Mesothelial cell of epicardium (in vitro differentiated cells): ENCODE measurements around the gene HSPA8. TPM values are rescaled to one million over a fixed set of nuclear protein-coding genes. Genes with fewer than 3 reads are reported as not detected.
A peak's percentile ranks its signal among the peaks of the same experiment; 100 is the strongest.
"Not testable (repeated sequence)": the region's sequence is repeated elsewhere in the genome, so short reads cannot be mapped to it uniquely, and the experiment has no call there.

ENCODE experiments used
- DNase-seq, 2 experiments: peaks; one replicate each; pipeline ENCODE4 v3.0.0; 2021; ENCODE audit warnings: low spot score in 2 of 2; ENCODE audit not compliant: unreplicated experiment in 2 of 2
- H3K27ac Mint-ChIP-seq: 2 replicates; pipeline ENCODE4 v1.8.0; 2021; ENCODE audit warnings: mixed read lengths
- H3K27me3 Mint-ChIP-seq: 2 replicates; pipeline ENCODE4 v1.8.0; 2021; ENCODE audit warnings: low read depth, mixed read lengths
- H3K36me3 Mint-ChIP-seq: 2 replicates; pipeline ENCODE4 v1.8.0; 2021; ENCODE audit warnings: mixed read lengths
- H3K4me1 Mint-ChIP-seq: 2 replicates; pipeline ENCODE4 v1.8.0; 2021; ENCODE audit warnings: mixed read lengths
- H3K4me3 Mint-ChIP-seq: 2 replicates; pipeline ENCODE4 v1.8.0; 2021; ENCODE audit warnings: mild to moderate bottlenecking, moderate library complexity, mixed read lengths
- H3K9me3 Mint-ChIP-seq: 2 replicates; pipeline ENCODE4 v1.8.0; 2021; ENCODE audit warnings: mixed read lengths
- CTCF ChIP-seq: fragments of 200-600 bp; sonication (generic); IDR thresholded peaks from one replicate; pipeline ENCODE4 v1.5.0; 2021; ENCODE audit warnings: antibody characterized with exemption; ENCODE audit not compliant: unreplicated experiment
- total RNA-seq: library from RNA; stranded (reverse); gene quantifications from 3 replicates; pipeline ENCODE4 v1.2.1, GENCODE V29; 2021

Gene HSPA8
- total RNA-seq, 1 donor from 2014 or later = 714 TPM

GRCh38 chr11:123065621-123066020 is 3.7 kb upstream of the HSPA8 start:
- TF ChIP-seq CTCF = no peak
- Mint-ChIP-seq H3K4me3 (no peak overlapping the region), H3K27me3 (no peaks in the 10 kb centered on the region), H3K27ac (peak overlapping the region; percentile 76), H3K4me1 (peaks cover 45% of the 10 kb centered on the region), H3K9me3 (no peaks in the 10 kb centered on the region), H3K36me3 (peaks cover 9% of the 10 kb centered on the region)
- DNase-seq = no peak

DNA sequence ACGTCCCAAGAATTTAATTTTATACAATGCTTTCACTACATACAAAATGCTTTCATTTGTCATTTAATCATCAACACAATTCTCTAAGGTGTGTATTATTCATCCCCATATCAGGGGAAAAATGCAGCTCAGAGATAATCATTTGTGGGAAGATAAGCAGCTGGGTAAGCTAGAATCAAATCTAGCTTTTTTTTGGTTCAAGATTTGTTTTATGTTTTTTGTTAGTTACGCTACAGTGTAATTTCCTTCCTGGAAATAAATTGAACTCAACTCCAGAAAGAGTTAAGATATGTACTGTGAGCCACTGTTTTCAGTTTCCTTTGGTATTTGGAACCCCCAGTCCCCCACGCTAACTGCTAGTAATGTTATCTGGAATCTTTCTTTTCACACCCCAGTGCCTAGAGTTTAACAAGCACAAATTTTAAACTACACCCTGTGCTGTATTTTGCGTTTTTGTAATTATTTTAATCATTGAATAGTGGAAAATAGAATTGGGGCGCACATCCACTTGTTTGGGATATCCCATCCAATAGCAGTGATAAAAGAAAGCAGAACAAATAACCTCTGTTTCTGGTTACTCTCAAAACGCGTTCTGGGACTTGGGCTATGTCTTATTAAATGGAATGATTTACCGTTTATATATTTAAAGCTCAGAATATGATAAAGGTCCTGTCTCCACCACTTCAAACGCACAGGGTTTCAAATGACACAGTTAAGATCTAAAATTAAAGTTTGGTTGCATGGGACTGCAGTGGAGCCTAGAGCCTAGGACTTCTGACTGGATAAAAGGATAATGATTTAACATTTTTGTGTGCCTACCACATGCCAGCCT is 2.1 kb upstream of the HSPA8 start:
- DNase-seq = no peak
- Mint-ChIP-seq H3K4me1 (peaks cover 51% of the 10 kb centered on the region), H3K36me3 (peaks cover 23% of the 10 kb centered on the region), H3K9me3 (no peaks in the 10 kb centered on the region), H3K4me3 (peak overlapping the region; percentile 93), H3K27ac (peak overlapping the region; percentile 98), H3K27me3 (no peaks in the 10 kb centered on the region)
- no peak for TF ChIP-seq CTCF

GRCh38 chr11:123062892-123063825 is 1.2 kb upstream of the HSPA8 start:
- H3K9me3 Mint-ChIP-seq = no peaks in the 10 kb centered on the region
- H3K27ac Mint-ChIP-seq = peak overlapping the region; percentile 98
- no peaks in the 10 kb centered on the region for H3K27me3 Mint-ChIP-seq
- H3K4me3 Mint-ChIP-seq = peak overlapping the region; percentile 93
- H3K4me1 Mint-ChIP-seq = peaks cover 57% of the 10 kb centered on the region
- DNase-seq = no peak
- peaks cover 29% of the 10 kb centered on the region for H3K36me3 Mint-ChIP-seq
- TF ChIP-seq CTCF = no peak

- peaks cover 36% of the 10 kb centered on the region for H3K36me3 Mint-ChIP-seq
- DNase-seq = peak; percentile 97 to 99
- no peak for TF ChIP-seq CTCF
- no peaks in the 10 kb centered on the region for H3K9me3 Mint-ChIP-seq
- H3K4me1 Mint-ChIP-seq = peaks cover 57% of the 10 kb centered on the region
- H3K27me3 Mint-ChIP-seq = no peaks in the 10 kb centered on the region
- peak overlapping the region; percentile 98 for H3K27ac Mint-ChIP-seq
- peak overlapping the region; percentile 93 for H3K4me3 Mint-ChIP-seq
Observed at GRCh38 chr11:123062158-123062891, 389 bp upstream of the HSPA8 start.

DNA sequence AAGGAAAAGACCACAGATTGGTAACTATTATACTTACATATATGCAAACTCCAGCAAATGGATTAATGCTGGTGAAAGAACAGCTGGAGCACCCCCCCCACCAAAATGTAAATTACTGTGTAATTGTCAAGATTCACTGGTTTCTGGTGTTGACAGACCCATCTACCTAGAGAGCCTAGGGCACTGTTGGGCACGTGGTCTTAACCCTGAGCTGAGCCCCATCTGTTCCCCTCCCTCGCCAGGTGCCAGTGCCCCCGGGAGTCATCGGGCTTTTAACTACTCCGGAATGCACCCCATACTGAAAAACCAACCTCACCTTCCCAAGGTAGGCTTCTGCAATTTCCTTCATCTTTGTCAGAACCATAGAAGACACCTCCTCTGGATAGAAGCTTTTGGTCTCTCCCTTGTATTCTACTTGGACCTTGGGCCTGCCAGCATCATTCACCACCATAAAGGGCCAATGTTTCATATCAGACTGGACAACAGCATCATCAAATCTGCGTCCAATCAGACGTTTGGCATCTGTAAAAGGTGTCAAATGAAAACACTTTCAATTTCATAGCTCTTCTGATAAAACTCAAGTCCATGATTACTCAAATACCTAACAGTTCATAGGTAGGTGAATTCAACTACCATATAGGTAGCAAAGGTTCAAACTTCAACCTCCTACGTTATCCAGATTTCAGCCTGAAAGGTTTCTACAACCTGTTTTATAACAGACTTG is 1.5 kb downstream of the HSPA8 start:
- no peak for DNase-seq
- Mint-ChIP-seq H3K36me3 (peaks cover 45% of the 10 kb centered on the region), H3K9me3 (no peaks in the 10 kb centered on the region), H3K27ac (peak overlapping the region; percentile 82), H3K4me3 (peak overlapping the region; percentile 93), H3K4me1 (peaks cover 53% of the 10 kb centered on the region), H3K27me3 (no peaks in the 10 kb centered on the region)
- TF ChIP-seq CTCF = no peak

- peak overlapping the region; percentile 62 for H3K27ac Mint-ChIP-seq
- DNase-seq, H3K27me3 Mint-ChIP-seq, H3K9me3 Mint-ChIP-seq: not testable (repeated sequence)
- peaks cover 51% of the 10 kb centered on the region for H3K4me1 Mint-ChIP-seq
- peak overlapping the region; percentile 93 for H3K4me3 Mint-ChIP-seq
- H3K36me3 Mint-ChIP-seq = peaks cover 45% of the 10 kb centered on the region
Observed at GRCh38 chr11:123059041-123059920, 2.7 kb downstream of the HSPA8 start.
